IPS-NIHi11 (cell line): ENCODE measurements around the gene CIB2.

Experiments used
- DNase-seq: peaks from one replicate; pipeline ENCODE4 v3.0.0; 2012; ENCODE audit warnings: mixed read lengths, low spot score

Gene CIB2

DNA sequence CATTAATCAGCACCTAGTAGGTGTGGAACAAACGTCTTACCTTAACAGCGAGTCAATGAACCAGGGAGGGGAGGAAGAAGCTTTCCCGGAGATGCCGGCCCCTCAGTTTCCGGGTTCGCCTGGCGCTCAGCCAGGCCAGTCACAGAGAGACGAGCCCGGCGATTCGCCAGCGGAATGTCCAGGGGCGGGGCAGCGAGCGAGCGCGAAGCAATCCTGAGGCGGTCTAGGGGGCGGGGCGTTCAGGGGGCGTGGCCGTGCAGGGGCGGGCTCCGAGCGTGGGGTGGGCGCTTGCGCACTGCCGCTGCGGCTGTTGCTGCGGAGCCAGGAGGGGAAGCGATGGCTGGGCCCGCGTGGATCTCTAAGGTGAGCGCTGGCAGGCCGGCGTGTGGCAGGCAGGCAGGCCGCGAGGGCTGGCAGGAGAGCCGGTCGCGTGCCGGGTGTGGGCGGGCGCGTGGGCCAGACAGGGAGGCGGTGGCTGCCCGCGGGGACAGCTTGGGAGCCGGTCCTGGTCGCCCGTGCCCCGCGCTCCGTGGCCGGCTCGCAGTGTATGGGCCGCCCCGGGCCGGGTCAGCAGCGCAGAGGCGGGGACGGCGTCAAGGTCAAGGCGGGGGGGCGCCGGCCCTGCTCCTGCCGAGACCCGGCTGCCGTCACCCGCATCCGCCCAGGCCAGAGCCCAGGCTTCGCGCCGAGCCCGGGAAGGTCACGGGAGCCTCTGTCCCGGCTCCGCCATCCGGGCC, 18.0 kb upstream of the CIB2 start, which contains the start of gene IDH3A:
Gene IDH3A, plus strand, starts transcription at position 295 of the 737 bp plus-strand sequence. Its CDS starts 42 bp downstream, at position 337.
- peak; percentile 99 for DNase-seq

DNA sequence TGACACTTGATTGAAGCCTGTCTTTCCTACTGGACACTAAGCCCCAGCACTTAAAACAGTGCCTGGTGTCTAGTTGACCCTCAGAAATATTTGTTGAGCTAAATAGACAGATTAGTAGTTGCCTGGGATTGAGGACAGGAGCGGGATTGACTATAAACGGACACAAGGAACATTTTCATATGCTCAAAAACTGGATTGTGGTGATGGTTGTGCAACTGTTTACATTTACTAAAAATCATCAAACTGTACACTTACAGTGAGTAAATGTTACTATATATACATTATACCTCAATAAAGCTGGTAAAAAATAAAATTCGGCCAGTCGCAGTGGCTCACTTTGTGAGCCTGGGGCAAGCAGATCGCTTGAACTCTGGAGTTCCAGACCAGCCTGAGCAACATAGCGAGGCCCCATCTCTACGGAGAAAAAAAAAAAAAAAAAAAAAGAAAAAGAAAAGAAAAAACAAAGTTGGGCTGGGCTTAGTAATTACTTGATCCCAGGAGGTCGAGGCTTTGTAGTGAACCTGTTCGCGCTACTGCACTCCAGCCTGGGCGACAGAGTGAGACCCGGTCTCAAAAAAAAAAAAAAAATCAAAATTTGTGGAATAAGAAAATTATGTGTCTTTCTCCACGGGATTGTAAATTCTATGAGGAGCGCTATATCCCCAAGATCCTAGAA, 17.3 kb upstream of the CIB2 start:
- DNase-seq = no peak

DNA sequence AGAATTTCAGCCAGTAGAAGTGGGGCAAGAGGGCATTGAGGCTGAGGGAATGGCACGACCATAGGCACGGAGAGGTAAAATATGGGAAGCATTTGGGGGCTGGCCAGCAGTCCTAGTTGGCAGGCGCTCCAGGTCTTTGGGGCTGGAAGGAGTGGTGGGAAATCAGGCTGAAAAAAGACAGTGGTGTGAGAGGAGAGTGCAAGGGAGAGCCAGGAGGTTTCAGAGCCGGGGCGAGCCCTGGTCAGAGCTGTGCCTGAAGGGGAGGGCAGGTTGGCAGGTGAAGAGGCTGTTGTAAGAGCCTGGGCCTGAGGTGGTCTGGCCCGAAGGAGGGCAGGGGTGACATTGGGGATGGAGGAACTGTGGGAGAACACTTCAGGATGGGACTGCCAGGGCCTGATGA, 16.3 kb upstream of the CIB2 start:
- DNase-seq = no peak

DNA sequence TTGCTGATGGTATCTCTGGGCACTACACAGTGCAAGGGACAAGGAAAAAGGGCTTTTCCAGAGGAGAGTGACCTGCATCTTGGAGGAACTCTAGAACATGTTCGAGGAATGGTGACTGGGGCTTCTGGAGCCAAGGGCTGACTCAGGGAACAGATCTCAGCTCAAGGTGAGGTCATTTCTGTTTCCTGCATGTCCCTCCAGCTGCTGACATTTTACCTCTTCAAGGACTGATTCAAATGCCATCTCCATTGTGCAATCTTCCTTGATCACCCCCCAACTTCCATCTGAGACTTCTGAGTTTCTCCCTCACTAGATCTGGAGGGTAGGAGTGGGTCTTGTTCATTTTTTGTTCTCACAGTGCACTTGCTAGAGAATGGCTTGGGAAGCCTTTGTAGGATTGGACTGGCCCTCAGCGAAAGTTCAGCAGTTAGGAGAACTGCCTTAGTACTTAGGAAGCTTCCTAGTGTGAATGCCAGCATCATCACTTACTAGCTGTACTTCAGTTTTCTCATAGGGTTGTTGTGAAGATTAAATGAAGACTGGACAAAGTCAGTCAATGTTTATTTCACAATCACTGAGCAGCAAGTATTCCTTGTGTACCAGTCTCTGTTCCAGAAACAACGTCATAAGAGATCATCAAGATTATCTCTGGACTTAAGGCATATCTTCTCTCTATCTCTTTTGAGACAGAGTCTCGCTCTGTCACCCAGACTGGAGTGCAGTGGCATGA, 15.3 kb upstream of the CIB2 start:
- DNase-seq = no peak

DNA sequence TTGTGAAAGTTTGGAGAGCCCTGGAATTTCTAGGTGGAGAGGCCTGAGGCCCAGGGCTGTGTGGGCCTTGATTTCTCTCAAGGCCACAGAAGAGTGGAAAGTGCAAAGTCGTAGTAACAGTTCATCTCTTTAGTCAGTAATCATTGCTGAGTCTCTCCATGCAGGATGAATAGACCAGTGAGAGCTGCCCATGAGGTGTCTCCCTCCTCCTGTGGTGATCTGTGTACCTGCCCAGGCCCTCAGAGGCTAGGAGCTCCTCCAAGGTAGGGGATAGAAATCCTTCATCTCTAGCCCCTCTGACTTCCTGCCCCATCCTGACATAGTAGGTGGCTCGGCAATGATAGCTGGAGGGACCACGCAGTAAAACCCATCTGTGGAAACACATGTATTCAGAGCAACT, 11.1 kb upstream of the CIB2 start:
- no peak for DNase-seq

DNA sequence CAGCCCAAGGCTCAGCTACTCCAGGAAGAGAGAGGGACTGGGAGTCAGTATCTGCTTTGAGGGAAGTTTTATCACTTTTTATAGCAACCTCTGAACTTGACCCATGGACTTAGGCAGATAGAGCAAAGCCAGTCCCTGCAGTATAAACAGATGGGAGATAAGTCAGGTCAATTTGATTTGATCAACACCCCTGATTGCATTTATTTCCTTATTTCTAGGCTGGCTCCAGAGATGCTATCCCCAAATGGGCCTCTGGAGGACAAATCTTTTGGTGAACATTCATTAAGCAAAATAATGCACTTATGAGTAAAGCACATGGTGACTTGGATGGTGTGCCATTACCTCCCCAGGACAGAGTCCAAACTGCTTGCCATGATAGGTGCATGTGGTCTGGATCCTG, 9.0 kb upstream of the CIB2 start:
- no peak for DNase-seq

DNA sequence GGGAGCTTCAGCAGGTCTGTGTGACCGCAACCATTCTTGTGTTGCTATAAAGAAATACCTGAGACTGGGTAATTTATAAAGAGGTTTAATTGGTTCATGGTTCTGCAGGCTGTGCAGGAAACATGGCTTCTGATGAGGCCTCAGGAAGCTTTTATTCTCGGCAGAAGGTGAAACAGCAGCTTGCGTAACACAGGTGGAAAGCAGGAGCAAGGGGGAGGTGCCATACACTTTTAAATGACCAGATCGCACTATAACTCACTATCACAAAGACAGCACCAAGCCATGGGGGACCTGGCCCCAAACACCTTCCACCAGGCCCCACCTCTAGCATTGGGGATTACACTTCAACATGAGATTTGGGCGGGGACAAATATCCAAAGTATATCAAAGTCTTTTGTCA, 8.3 kb upstream of the CIB2 start:
- no peak for DNase-seq

DNA sequence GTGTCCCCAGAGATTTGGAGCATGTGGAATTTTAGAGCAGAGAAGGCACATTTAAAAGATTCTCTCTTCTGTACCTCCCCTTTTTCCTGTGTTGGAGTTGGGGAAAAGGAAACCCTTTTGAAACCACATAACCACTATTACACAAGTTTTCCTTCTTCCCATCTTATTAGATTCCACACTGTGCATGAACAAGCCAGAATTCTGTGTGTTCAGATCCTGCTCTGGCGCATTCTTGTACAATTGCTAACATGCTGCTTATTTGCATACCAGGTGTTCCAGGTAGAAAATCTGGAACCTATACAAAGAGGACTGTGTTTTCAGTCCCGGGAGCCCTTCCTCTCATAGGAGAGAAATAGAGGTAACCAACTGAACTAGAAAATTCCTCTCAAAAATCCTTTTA, 2.6 kb upstream of the CIB2 start:
- no peak for DNase-seq

DNA sequence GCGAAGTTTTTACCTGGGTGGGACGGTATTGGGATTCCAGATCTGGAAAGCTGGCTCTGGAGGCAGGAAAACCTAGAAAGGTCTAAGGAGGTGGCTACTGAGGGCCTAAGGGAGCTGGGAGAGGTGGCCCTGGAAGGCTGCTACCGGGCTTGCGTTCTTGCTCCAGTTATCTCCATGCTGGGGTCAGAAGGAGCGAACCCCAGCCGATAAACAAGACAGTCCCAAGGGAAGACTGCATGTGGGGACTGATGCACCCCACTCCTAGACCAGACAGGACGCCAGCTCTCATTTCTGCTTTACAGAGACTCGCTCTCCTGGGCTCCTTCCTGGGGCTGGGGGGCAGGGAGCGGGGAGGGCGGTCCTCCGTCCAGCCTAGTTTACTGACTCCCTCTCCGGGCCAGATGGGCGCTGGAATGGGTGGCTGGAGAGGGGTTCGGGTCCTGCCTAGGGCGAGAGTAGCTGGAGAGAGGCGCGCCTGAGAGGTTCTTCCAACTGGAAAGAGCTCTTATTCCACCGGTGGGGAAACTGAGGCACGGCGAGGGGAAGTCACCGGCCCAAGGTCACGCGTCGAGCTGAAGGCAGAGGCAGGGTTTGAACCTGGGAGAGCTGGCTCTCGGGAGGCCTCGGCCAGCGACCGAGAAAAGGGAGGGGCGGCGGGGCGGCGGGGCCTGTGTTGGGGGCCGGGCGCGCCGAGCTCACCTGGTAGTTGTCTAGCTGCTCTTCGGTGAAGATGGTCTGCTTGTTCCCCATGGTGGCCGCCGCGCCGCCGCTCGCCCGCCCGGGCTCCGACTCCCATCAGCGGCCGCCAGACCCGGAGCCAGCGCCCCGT, 565 bp downstream of the CIB2 start:
- DNase-seq = peak; percentile 25

DNA sequence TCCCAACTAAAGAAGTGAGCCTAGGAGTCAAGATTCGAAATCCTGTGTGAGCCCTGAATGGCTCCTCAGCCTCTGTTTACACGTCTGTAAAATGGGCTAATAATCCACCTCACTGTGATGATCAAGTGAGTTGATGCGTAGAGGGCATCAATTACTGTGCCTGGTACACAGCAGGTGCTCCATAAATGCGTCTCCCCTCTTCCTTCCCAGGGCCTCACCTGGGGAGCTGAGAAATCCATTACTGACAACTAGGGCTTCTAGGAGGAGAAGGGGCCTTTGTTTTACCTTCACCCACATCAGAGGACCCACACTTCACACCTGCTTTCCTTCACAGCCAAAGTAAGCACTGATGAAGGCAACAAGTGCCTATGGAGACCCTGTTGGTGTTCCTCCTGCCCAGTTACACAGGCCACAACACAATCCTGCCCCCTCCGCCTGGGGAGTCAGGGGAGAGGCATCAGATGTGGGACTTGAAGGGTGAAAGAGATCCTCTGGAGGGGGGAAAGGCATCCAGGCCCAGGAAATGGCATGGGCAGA, 1.4 kb downstream of the CIB2 start:
- no peak for DNase-seq

DNA sequence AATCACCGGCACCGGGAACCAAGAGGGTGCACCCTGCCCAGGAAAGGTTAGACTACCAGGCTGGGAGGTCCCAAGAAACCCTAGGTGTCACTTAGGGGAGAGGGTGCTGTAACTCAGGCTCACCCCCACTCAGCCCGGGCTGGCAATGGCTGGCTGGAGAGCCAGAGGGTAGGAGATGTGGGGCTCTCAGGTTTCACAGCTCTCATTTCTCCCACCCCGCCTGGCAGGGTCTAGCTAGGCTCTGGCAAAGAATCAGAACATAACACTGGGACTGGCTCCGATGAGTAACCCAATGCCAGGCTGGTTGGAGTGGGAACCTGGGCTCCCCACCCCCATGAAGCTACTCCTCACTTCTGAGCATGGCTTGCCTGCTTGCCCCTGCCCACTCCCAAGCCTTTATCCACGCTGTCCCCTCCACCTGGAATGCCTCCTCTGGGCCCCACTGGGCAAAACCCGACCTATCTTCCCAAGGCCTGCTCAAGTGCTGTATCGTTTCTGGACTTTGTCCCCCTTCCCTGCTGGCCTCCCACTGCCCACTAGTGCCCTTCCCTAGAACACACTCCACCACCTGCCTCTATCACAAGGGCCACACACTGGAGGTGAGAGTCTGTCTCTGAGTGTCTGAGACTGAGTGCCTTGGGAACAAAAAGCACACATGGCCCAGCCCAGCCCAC, 2.0 kb downstream of the CIB2 start:
- peak; percentile 58 for DNase-seq

DNA sequence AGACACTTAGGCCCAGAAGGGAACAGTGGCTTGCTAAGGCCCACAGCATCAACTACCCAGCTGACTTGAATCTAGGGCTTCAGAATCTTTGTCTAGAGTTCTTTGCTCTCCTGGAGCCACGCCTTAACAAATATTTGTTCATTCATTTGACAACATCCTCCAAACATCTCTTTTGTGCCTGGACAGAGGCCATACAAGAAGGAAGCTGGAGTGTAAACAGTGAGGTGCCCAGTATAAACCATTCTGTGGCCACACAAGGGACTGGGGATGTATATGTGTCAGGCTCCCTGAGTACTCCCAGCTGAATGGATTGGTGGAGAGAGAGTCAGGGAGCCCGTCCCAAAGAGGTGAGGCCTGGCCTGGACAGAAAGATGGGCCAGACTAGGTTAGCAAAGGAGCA, 3.4 kb downstream of the CIB2 start:
- no peak for DNase-seq

DNA sequence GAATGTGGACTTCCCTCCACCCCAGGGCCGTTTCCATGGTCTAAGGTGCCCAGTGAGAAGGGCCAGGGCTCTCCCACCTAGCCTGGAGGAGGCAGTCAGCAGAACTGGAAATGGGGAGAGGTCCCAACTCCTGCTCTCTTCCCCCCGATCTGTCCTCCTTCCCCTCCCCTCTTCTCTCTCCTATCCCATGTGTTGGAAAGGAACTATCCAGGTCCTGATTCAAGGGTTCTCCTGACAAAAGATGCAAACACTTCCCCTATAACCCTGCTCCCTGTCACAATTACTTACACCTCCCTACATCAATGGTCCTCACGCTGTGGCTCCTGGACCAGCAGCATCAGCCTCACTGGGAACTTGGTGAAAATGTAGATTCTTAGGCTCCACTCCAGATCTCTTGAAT, 6.0 kb downstream of the CIB2 start:
- DNase-seq = no peak

DNA sequence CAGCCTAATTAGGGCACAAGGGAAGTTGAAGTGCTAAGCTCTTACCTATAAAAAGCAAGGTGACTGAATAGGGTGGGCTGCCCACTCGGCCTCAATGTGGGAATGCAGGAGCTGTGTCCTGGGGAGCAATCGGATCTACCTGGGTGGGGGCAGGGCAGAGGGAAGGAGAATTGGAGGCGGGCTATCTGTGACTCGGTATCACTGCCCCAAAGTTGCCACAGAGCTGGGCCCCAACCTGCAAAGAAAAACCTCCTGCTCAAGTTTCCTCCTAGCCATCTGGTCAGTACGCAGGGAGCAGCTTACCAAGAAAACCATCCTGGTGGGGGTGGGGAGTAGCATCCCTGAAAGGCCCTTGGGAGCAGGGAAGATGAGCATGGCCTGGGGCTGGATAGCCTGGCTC, 10.7 kb downstream of the CIB2 start:
- DNase-seq = no peak

DNA sequence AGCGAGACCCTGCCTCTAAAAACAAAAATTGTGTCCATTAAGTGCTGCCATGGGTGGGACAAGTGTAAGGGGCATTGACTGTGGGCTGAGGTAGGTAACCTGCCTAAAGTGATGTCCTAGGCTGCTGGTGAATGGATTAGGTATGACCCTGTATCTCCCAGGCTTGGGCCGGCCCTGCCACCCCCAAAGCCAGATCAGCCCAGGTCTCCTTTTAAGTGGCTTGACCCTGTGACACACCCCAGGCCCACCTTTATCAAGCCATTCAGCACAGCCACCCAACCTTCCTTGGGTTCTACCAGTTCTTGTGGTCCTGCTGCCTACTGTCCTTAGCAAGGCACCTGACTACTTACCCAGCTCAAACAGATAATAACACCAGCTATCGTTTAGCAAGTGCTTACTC, 18.7 kb downstream of the CIB2 start:
- no peak for DNase-seq

DNA sequence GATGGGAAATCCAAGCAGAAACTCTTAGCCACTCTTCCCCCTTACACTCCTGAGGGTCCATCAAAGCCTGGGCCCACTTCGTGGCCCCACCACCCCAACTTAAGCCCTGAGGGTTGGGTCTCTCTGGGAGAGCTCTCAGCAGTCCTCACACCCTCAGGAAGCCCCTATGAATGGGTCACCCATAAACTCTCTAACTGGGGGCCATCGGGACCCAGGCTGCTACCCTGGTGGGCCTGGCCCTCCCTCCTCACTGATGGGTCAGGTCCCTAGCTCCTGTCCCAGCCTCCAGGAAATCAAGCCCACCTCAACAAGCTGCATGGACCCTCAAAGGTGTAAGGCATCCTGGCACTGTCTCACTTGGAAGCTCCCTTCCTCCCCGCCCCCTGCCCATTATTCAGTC, 19.5 kb downstream of the CIB2 start:
- DNase-seq = no peak

DNA sequence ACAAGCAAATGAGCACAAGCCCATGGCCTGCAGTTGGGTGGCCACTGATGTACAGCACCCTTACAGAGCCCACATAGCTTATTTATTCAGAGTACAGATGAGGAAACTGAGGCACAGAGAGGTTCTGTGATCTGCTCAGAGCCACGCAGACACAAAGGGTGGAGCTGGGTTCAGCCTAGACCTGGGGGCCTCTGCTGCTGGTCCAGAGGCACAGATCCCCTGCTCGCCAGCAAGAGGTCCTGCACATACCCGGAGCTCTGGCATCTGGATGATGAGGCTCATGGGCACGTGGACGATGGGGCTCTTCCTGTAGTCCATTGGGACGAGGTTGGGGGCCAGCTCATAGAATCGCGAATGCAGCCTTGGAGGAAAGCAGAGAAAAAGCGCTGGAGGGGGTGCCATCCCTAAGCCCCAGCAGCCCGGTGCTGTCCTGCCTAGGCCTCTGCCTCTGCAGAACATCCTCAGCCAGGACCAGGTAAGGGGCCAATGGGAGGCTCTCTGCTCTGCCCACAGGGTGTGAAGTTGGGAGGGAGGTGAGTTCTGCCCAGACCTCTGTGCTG, 20.2 kb downstream of the CIB2 start:
- DNase-seq = no peak

DNA sequence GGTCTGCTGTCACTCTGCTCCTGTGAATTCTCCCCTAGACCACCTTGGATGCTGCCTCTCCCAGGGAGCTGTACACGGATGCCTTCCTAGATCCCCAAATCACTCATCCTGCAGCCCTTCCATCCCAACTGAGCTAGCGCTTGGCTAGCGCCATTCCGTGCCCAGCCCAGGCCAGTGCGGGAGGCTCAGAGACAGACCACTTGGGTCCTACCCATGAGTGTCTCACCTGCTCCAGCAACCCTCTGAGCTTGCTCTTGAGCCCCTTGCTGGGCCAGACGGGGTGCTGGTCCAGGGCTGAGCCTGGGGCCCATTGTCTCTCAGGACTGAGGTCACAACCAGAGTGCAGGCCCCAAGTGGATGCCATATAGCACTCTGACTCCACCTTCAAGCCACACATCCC, 21.1 kb downstream of the CIB2 start:
- DNase-seq = no peak

DNA sequence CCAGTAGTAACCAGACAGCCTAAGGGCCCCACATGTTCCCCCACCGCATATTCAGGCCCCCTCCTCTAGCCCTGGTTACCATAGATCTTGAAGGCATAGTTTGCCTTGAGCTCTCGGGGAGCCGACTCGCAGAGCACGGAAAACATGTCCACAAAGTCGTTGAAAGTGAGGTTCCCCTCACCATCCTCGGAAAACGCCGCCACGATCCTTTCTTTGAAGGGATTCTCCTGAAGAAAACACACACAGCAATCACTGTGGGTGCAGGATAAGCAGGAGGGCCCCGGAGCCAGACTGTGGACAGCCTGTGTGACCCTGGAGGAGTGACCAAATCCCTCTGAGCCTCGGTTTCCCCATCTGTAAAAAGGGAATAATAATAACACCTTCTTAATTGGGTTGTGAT, 22.1 kb downstream of the CIB2 start:
- DNase-seq = no peak

DNA sequence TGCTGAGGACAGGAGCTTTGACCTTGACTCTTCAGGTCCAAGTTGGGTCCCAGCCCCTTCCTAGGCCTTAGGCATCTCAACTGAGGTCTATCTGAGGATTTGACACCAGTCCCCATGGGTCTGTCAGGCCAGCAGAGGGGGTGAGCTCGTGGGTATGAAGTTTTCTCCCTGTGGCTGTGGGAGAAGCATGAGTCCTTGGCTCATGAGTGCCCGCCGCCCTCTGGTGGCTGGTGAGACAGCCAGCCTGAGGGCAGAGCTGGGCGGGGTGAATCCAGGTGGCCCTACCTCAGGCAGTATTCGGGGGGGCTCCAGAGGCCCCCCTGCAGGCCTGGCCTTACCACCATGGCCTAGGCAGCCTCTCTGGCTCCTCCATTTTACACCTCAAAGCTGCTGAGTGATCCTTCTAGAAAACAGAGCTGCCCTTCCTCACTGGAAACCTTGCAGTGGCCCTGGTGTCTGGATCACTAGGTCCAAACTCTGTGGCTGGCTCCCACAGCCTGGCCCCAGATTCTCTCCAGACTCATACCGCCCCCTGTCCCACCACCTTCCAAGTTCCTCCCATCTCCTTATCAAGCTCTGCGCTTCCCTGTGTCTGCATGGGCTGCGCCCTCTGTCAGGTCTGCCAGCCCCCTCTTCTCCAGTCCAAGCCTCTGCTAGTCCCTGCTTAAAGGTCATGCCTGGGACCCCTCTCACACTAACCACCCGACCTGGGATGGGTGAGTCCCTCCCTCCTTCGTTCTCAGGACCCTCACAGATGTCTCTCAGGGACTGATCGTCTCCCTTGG, 22.8 kb downstream of the CIB2 start:
- peak; percentile 87 for DNase-seq
